GM18508 (cell line): Measurements from ENCODE around the gene MAPK7.

ENCODE experiments used
- ATAC-seq: cut with Tn5 transposase; IDR thresholded peaks from one replicate; pipeline ENCODE4 v1.9.1; 2021; ENCODE audit warnings: moderate number of reproducible peaks; ENCODE audit not compliant: insufficient read depth, unreplicated experiment

Gene MAPK7

DNA sequence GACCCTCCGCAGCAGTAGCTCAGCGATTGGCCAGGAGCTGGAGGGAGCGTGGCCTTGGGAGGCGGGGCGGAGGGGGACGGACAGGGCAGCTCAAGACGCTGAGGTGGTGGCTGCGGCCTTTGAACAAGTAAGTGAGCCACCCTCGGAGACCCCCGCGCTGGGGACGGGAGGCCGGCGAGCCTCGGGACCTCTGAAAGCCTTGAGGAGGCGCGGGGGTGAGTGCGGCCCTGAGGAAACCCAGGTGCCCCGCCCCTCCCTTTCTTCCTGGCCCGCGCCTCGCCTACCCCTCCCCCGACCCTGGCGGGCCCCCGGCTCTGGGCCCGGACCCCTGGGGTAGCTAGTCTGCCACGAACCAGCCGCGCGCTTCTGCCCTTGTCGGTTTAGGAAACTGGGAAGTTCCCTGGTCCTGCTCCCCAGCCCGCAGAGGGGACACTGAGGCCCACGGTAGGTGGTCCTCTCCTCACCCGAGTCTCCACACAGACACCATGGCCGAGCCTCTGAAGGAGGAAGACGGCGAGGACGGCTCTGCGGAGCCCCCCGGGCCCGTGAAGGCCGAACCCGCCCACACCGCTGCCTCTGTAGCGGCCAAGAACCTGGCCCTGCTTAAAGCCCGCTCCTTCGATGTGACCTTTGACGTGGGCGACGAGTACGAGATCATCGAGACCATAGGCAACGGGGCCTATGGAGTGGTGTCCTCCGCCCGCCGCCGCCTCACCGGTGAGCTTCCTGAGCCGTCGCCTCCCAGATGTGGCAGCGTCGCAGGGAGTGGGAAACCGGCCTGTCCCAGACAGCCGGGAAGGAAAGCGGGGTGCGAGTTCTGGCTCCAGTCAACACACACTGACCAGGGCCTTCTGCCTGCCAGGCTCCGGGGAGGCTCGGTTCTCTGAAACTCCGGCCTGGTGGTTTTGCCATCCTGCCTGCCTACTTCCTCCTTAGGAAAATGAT, at the start of gene MAPK7:
Gene MAPK7 (plus strand): TSS at position 83 of the 945 bp plus-strand sequence. CDS start 403 bp downstream, at position 486.
- no peak for ATAC-seq

- no peak for ATAC-seq
These were observed 49.2 kb upstream of the MAPK7 start for GRCh38 chr17:19329136-19329535.

GRCh38 chr17:19329839-19330238, 48.5 kb upstream of the MAPK7 start:
- no peak for ATAC-seq

DNA sequence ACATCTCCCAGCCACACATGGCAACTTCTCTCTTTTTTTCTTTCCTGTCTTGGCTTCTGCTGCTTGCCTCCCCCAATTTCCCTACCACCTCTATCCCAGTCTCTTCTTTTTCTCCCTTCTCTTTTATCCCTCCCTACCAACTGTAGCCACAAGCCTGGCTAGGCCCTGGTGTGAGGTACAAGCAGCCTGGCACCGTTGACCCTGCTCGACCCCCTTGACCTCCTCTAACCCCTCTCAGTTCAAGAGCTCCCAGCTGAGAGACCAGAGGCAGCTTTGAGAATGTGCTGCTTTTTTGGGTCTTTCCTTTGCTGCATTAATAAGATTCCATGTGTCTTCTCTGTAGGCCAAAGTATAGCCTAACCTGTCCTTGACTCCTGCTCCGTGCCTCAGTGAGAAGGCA, 48.0 kb upstream of the MAPK7 start:
- ATAC-seq, result no peak

DNA sequence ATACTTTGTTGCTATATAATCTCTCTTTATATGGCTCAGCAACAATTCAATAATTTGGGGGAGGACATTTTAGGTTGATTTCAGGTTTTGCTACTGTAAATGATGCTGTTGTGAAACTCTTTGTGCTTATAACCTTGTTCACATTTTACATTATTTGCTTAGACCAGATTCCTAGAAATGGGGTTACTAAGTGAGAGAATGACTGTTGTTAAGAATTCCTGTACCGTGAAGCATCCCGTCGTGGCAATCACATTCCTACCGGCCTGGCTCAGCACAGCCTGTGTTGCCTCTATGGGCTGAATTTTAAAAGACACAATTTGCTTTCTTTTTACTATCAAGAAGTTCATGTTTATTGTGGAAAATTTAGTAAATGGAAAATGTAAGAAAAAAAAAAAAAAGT, 47.2 kb upstream of the MAPK7 start:
- ATAC-seq, result no peak

GRCh38 chr17:19331543-19332245, 46.6 kb upstream of the MAPK7 start:
- no peak for ATAC-seq

DNA sequence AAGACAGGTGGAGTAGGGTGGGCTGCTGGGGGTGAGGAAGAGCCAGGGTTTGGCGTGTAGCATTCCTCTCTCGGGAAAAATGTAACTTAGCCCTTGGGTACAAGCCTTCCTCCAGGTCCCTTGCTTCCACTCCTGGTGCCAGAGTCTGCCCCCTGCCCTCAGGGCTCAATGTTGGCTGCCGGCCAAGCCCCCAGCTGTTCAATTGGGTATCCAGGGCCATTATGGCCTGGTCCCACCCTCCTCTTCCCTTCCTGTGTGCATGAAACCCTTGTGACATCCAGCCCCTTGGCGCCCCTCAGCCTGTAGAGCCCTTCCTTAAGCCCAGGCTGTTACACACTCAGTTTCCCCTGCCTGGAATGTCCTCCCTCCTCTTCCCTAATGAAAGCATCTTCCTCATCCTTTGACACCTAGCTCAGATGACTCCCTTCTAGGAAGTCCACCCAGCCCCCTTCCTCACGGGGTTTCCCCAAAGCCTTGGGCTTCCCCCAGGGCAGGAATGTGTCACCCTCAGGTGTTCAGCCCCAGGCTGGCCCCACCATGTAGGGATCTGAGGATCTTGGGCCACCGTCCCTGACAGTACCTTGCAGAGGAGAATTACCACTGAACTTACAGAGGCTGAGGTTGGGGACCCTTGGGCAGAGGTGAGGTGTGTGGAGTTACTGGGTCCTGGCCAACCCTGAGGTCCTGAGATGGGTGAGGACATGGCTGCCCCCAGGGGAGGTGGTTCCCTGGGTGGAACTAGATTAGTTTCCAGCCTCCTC, 45.7 kb upstream of the MAPK7 start:
- ATAC-seq, result no peak

GRCh38 chr17:19333132-19333440, 45.2 kb upstream of the MAPK7 start:
- no peak for ATAC-seq

GRCh38 chr17:19333736-19334290, 44.5 kb upstream of the MAPK7 start:
- no peak for ATAC-seq

GRCh38 chr17:19334331-19334730, 44.0 kb upstream of the MAPK7 start:
- ATAC-seq, result no peak

DNA sequence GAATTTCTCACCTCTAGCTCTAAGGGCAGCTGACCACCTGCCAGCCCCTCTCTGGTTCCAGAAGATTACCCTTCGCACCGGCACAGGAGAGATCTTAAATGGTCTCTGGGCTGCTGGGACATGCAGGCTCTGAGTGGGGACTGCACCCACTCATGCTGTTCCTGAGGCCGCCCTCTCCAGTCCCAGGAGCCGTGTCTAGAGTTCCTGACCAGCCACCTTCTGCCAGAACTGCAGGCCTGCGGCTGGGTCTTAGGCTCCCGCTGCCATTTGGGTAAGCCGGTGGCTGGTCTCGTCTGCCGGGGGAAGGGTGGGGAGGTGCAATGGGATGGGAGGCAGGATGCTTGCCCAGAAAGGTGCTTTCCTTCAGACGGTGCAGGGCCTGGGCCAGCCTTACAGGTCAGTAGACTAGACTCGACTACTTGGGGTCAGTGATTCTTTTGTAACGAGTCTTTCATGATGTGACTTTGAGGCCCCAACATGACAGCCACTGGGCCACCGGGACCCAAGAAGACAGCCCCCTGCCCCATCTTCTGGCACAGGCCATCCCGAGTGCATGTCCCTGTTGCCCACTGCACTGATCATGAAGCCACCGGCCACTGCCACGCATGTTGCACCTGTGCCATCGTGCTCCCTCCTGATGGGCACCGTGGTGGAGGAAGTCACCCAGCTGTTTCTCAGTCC, 42.2 kb upstream of the MAPK7 start:
- ATAC-seq, result no peak

DNA sequence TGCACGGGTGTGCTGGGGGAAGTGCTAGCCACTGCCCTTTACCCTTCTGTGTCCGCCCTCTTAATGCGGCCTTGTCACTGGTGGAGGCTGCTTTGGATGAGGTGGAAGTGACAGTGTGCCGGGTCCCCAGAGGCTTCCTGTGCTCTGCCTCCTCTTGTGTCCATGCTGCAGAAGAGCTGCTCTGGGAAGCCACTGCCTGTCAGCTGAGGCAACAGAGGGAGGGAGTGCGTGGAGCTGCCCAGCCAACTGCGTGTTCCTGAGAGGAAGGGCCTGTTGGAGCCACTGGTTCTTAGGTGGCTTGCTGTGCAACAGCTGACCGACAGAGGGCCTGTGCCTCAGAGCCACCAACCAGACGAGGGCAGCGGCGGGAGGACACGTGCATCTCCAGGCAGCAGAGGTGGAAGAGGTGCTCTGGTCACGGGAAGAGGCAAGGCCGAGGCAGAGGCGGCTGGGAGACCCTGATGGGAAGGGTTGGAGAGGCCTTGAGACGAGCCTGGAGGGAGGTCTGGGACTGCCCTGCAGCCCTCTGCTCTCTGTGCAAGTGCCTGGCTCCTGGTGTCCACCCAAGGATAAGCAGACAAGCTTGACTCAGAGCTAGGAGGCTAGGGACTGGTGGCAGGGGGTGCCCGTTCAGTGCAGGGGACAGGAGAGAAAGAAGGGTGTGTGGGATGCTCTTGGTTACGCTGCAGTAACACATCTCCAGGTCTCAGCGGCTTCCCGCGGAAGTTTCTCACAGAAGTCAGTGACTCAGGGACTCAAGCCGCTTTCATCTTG, 41.2 kb upstream of the MAPK7 start:
- ATAC-seq, result no peak

GRCh38 chr17:19337712-19338023, 40.6 kb upstream of the MAPK7 start:
- ATAC-seq, result no peak

DNA sequence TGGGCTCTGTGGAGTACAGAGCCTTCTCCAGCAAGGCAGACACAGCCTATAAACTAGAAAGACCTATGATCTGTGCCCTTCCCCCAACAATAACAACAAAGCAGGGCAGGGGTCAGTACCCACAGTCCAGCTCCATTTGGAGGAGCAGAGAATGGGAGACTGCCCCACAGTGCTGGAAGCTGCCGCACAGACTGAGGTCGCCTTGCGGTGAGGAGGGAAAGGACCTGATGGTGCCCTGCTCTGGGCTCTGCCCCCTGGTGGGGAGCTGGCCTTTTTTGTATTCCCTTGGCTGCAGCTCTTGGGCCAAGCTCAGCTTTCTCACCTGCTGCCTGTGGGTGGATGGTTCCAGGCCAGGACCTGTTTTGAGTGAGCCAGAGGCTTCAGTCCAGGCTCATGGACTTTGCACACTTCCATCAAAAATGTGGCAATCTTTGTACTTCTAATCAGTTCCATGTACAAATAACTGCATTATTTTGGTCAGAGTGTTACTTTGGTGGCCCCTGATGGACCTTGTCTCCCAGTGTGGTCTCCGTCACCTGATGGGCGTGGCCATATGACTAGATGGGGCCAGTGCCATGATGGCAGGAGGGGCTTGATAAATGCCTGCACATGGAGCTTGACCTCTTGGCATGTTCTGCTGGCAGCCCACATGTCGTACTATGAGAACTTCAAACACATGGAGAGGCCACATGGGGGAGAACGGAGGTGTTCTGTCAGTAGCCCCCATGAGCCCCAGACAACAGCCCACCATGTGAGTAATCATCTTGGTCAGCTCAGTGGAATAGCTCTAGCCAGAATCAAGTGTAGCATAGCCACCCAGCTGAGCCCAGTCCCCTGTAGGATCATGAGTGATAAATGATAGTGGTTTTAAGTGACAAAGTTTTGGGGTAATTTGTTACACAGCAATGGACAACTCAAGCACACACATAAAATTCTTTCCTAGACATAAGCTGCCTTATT, 40.0 kb upstream of the MAPK7 start:
- ATAC-seq, result no peak

- ATAC-seq, result no peak
These were observed 38.9 kb upstream of the MAPK7 start for GRCh38 chr17:19339341-19339815.

DNA sequence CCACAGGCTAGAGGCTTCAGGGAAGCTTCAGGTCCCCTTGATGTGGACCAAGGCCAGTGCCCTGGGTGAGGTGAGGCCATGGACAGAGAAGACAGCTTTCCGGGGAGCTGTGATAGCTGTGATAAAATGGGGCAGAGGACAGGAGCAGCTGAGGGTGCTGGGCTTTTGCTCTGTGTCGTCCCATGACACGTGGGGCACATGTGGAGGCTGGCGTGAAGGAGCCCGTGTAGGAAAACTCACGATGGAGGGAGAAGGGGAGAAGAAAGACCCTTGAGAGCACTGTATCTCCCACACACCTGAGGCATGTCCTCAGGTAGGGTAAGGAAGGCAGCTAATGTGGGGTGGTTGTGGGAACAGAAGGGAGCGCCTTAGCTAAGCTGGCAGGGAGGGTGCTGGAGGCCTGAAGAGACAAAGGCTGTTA, 37.1 kb upstream of the MAPK7 start:
- no peak for ATAC-seq

- no peak for ATAC-seq
These were observed 36.4 kb upstream of the MAPK7 start for GRCh38 chr17:19341641-19342610.
